CD4-positive, alpha-beta T cell treated with Interleukin-17A for 1 hour (primary cell): Measurements from ENCODE around the gene TSPAN5.
"Not testable (repeated sequence)": the region's sequence is repeated elsewhere in the genome, so short reads cannot be mapped to it uniquely, and the experiment has no call there.

Experiments used
- DNase-seq: peaks from one replicate; pipeline ENCODE4 v3.0.0-alpha.2; 2020

TSPAN5 gene

GRCh38 chr4:98658287-98659105 lies at the start of gene TSPAN5:
Gene TSPAN5 (minus strand): TSS chr4:98658611.
- peak; percentile 84 for DNase-seq

- no peak for DNase-seq
These were observed 48.5 kb upstream of the TSPAN5 start for GRCh38 chr4:98706935-98707334.

GRCh38 chr4:98706200-98706813 lies 47.9 kb upstream of the TSPAN5 start:
- peak; percentile 72 for DNase-seq

GRCh38 chr4:98705586-98705985 lies 47.2 kb upstream of the TSPAN5 start:
- not testable (repeated sequence) for DNase-seq

GRCh38 chr4:98700656-98701055 lies 42.2 kb upstream of the TSPAN5 start:
- no peak for DNase-seq

GRCh38 chr4:98694076-98694475 lies 35.7 kb upstream of the TSPAN5 start:
- no peak for DNase-seq

- DNase-seq, result no peak
These were observed 34.0 kb upstream of the TSPAN5 start for GRCh38 chr4:98692411-98692810.

GRCh38 chr4:98691588-98691987 lies 33.2 kb upstream of the TSPAN5 start:
- DNase-seq, result no peak

GRCh38 chr4:98689507-98690174 lies 31.2 kb upstream of the TSPAN5 start:
- DNase-seq, result no peak

- peak; percentile 55 for DNase-seq
These were observed 30.2 kb upstream of the TSPAN5 start for GRCh38 chr4:98688411-98689290.

GRCh38 chr4:98687876-98688275 lies 29.5 kb upstream of the TSPAN5 start:
- no peak for DNase-seq

- no peak for DNase-seq
These were observed 28.4 kb upstream of the TSPAN5 start for GRCh38 chr4:98686847-98687246.

GRCh38 chr4:98686043-98686707 lies 27.8 kb upstream of the TSPAN5 start:
- no peak for DNase-seq

- no peak for DNase-seq
These were observed 27.0 kb upstream of the TSPAN5 start for GRCh38 chr4:98685225-98686042.

- DNase-seq, result no peak
These were observed 24.3 kb upstream of the TSPAN5 start for GRCh38 chr4:98682719-98683118.

- DNase-seq, result no peak
These were observed 22.4 kb upstream of the TSPAN5 start for GRCh38 chr4:98680806-98681205.

GRCh38 chr4:98679738-98680137 lies 21.3 kb upstream of the TSPAN5 start:
- DNase-seq, result no peak

- no peak for DNase-seq
These were observed 19.4 kb upstream of the TSPAN5 start for GRCh38 chr4:98677799-98678198.

- no peak for DNase-seq
These were observed 16.2 kb upstream of the TSPAN5 start for GRCh38 chr4:98674404-98675173.

GRCh38 chr4:98673978-98674377 lies 15.6 kb upstream of the TSPAN5 start:
- no peak for DNase-seq

- DNase-seq, result no peak
These were observed 14.9 kb upstream of the TSPAN5 start for GRCh38 chr4:98673288-98673644.
